Measurements from ENCODE around the gene ADAM8.

ADAM8 gene

DNA sequence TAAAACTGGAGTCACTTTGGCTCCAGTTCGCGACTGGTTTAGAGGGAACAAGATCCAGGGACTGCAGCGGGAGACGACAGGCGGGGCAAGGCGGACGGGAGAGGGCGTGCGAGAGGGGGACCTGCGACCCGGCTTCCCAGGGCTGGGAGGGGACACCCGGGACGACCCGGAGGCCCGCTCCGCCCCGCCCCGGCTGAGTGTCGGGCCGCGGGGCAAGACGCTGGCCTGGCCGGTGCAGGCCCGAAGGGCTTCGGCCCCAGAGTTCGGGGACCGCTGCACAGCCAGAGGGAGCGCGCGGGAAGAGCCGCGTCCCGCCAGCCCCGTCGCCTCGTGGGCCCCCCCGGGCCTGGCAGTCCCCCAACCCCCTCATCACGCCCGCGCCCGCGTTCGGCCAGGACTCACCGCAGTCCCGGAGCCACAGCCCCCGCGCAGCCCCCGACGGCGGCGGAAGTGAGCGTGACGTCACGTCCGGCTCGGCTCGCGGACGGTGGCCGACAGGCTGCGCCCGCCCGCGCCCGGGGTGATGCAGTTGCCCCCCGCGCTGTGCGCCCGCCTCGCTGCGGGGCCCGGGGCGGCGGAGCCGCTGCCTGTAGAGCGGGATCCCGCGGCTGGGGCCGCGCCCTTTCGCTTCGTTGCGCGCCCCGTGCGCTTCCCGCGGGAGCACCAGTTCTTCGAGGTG is 31.9 kb upstream of the ADAM8 start, which contains the start of the genes TUBGCP2 and ZNF511:
Gene TUBGCP2, minus strand, starts transcription at position 452 of the 679 bp plus-strand sequence. CDS start 5,931 bp downstream, outside the sequence.
Gene ZNF511, plus strand, starts transcription at position 494 of the 679 bp plus-strand sequence. Its CDS starts 30 bp downstream, at position 524.
- DNase-seq = peak; percentile 94

DNA sequence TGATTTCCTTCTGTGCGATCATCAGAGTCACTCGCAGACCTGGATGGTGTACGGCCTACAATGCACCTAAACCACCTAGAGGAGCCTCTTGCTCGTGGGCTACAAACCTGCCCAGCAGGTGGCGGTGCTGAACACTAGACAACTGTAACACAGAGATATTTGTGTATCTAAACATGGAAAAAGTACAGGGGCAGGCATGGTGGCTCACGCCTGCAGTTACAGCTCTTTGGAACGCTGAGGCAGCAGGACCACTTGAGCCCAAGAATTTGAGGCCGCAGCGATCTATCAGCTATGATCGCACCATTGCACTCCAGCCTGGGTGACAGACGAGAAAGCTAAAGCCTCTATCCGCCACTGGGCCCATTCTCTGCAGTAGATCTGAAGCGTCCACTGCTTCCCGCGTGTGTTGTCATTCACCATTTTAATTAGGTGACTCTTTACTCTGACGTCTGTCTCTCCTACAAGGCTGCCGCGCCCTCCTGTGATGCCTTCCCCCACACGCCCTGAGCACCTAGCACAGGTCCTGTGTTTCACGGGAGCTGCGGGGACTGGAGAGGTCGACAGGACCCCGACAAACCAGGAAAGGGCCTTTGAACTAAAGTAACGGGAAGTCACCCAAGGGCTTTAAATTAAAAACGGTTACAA is 31.2 kb upstream of the ADAM8 start:
- DNase-seq = peak; percentile 89

- no peak for DNase-seq
These were observed 30.3 kb upstream of the ADAM8 start for GRCh38 chr10:133306941-133307379.

DNA sequence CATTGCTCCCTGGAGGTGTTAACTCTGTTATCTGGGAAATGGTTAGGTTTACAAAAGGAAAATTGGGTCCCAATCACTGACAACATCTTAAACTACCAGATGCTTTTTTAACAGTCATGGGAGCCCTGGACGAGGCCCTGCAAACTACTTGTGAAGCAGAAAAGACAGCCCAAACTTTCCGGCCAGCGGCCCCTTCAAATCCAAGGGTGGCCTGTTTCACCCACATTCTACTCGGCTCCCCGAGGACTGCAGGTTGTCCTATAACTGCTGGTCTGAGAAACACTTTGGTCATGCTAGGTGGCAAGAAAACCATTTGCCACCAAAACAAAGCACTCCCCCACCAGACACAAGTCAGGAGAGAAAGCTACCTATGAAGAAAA is 29.4 kb upstream of the ADAM8 start:
- DNase-seq = no peak

GRCh38 chr10:133303206-133303605 is 26.5 kb upstream of the ADAM8 start:
- DNase-seq = no peak

DNA sequence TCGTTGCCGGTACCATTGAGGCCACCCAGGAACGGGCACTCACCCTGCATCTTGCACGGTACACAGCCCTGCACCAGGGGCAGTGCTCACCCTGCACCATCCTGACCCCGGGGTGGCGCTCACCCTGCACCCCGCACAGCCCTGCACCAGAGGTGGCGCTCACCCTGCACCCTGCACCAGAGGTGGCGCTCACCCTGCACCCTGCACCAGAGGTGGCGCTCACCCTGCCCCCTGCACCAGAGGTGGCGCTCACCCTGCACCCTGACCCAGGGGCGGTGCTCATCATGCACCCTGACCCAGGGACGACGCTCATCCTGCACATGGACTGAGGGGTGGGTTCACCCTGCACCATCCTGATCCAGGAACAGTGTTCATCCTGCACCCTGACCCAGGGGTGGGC is 25.6 kb upstream of the ADAM8 start:
- DNase-seq = no peak

- DNase-seq = no peak
These were observed 23.1 kb upstream of the ADAM8 start for GRCh38 chr10:133299738-133300137.

DNA sequence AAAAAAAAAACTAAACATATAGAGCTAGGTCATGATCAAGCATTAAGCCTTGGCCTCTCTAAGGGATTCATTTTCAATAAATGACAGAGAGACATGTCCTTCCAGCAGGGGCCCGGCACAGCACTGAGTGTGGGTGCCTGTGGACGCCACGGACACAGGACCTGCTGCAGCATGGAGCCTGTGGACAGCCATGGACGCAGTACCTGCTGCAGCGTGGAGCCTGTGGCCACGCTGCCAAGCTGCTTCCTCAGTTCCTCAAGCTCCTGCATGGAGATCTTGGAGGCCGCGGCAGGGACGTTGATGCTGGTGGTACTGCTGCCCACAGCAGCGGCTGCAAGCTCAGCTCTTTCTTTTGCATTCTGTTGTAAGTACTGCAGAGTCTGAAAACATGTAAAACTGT is 22.6 kb upstream of the ADAM8 start:
- DNase-seq = no peak

DNA sequence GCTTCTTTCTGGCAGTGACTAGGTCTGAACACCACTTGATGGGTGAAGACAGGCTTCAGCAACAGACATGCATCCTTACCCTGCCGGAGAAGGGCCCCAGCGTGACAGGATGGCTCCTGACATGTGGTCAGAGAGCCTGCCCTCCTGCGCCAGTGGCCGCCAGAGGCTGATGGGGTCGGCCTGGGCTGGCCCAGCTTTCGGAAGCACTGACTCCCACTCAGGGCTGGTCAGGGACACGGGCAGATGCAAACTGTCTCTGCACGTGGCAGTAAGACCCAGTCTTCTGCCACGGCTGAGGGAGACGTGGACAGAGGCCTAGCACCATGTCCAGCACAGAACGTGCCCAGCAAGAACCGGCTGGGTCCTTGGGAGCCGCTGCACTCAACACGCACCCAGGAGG is 21.8 kb upstream of the ADAM8 start:
- no peak for DNase-seq

DNA sequence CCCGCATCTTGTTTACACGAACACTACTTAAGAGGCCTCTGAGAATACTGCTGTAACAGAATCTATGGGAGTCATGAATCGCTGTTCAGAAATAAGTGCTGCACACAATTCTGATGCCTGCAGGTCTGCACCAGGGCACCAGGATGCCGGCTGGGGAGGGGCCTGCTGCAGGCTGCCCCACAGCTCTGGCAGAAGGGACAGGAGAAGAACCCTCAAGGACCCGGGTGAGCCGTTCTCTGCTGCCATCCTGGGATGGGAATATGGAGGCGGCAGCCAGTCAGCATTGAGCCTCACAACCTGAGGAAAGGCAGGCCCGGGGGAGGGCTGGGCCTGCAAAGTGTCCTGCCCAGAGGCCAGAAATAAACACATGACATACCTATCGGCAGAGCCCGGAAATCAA is 20.8 kb upstream of the ADAM8 start:
- no peak for DNase-seq

DNA sequence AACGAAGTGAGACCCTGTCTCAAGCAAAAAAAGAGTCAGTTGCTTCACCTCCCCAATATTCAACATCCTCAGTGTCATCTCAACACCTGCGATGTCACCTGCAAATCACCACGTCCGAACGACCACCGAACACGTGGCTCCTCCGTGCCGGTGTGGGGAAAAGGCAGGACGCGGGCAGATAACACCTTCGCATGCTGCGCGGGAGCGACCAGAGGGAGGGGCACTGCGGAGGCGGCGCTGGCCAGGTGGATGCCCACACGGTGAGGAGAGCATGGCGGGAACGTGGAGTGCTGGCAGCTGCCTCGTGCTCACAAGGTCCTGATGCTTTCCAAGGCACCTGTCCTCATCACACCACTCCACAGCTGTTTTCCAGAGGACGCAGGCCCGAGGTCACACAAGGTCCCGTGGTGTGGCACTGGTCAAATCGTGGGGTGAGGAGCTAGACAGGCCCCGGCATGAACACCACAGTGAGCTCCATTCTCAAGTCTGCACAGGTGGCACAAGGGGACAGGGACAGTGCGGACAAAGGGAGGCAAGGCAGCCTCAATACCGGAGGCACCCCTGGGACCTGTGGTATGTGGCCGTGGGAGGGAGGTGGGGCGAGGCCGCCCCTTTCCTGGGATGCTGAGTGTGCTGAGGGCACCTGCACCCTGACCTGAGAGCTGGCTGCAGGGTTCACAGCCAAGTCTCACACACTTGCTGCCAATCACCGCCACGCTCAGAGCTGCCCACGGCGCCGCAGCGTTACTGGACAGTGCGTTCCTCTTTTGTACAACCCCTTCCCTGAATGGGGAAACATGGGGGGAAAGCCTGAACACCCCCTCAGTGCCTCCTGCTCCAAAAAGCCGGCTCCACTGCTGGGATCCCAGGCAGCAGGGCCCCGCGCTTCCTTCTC is 19.0 kb upstream of the ADAM8 start:
- no peak for DNase-seq

GRCh38 chr10:133294189-133294588 is 17.5 kb upstream of the ADAM8 start:
- no peak for DNase-seq

GRCh38 chr10:133293810-133294119 is 17.1 kb upstream of the ADAM8 start:
- DNase-seq = no peak

GRCh38 chr10:133292919-133293809 is 16.5 kb upstream of the ADAM8 start:
- DNase-seq = no peak

DNA sequence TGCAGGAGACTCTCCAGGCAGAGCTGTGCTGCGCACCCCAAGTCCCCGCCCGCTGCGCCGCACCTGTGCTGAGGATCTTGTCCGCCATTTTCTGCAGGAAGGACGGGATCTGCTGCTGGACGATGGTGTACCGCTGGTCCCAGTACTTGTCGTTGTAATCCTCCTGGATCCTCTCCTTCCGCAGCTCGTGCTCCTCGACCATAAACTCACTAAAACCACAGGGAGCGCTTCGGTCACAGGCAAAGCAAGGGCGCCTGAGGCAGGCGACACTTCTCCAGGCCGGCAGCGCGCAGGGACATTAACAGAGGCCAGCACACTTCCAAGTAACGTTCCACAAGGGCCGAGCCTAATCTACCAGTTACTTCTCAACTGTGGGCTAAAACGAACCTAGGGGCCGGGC is 13.1 kb upstream of the ADAM8 start:
- no peak for DNase-seq

- no peak for DNase-seq
These were observed 11.3 kb upstream of the ADAM8 start for GRCh38 chr10:133287832-133288500.

- no peak for DNase-seq
These were observed 9.7 kb upstream of the ADAM8 start for GRCh38 chr10:133286366-133286765.

DNA sequence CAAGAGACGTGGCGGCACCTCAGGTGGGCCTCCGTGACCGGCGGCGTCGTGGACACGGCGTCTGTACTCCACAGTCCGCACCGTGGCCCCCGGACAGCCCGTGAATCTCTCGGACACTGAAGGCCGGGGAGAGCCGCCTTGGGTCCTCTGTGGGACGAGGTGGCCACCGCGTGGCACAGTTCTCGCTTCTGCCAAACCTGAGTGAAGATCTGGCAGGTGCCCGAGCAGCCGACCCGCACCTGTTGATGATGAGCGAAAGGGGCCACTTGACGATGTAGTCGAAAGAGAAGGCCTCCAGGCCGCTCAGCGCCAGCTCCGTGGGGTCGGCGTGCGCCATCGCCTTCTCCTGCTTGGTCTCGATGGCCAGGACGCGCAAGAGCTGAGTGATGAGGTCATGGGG is 8.5 kb upstream of the ADAM8 start:
- no peak for DNase-seq

DNA sequence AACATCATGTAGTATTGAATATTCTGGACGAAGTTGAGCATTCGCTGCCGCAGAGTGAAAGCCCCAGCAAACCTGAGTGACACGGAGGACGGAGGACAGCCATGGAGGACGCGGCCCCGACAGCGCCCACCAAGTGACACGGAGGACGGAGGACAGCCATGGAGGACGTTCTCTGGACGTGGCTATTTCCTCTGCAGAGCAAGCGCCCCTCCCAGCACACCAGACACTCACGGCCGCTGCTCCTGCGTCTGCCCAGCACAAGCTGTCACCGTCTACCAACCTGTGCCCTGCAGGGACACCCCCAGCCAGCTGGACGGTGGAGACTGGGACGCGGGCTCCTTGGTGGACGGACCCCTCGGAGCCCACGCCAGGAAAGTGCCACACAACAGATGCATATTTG is 7.3 kb upstream of the ADAM8 start:
- DNase-seq = no peak

DNA sequence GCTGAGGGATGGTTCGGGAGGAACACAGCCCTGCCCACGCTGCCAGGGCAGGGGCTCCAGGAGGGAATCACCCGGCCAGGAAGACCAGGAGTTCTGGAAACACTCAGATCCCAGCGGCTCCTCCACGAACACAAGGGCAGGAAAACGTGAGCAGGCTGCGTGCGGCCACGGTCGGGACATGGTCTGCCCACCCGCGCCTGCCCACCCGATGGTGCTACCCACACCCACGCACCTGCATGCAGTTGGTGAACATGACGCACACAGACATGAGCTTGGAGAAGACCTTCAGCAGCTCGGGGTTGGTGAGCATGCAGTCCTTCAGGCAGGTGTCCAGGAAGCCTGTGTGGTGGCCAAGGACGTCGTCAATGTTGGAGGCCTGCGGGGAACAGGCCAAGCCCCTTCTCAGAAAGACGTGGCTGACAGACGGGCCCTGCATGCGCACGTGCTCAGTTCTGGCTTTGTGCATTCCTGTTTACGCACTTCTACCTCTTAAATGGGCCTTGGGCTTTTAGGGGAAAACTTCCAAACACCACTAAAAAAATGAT is 6.2 kb upstream of the ADAM8 start:
- DNase-seq = no peak

- no peak for DNase-seq
These were observed 5.1 kb upstream of the ADAM8 start for GRCh38 chr10:133281628-133282372.

All from central memory CD4-positive, alpha-beta T cell (primary cell).